Mesothelial cell of epicardium (in vitro differentiated cells): ENCODE results near the gene PEX7. TPM values are rescaled to one million over a fixed set of nuclear protein-coding genes. Genes with fewer than 3 reads are reported as not detected.

Experiments
- DNase-seq, 2 experiments: peaks; one replicate each; pipeline ENCODE4 v3.0.0; 2021; ENCODE audit warnings: low spot score in 2 of 2; ENCODE audit not compliant: unreplicated experiment in 2 of 2
- H3K27ac Mint-ChIP-seq: 2 replicates; pipeline ENCODE4 v1.8.0; 2021; ENCODE audit warnings: mixed read lengths
- H3K27me3 Mint-ChIP-seq: 2 replicates; pipeline ENCODE4 v1.8.0; 2021; ENCODE audit warnings: low read depth, mixed read lengths
- H3K36me3 Mint-ChIP-seq: 2 replicates; pipeline ENCODE4 v1.8.0; 2021; ENCODE audit warnings: mixed read lengths
- H3K4me1 Mint-ChIP-seq: 2 replicates; pipeline ENCODE4 v1.8.0; 2021; ENCODE audit warnings: mixed read lengths
- H3K4me3 Mint-ChIP-seq: 2 replicates; pipeline ENCODE4 v1.8.0; 2021; ENCODE audit warnings: mild to moderate bottlenecking, moderate library complexity, mixed read lengths
- H3K9me3 Mint-ChIP-seq: 2 replicates; pipeline ENCODE4 v1.8.0; 2021; ENCODE audit warnings: mixed read lengths
- CTCF ChIP-seq: fragments of 200-600 bp; sonication (generic); IDR thresholded peaks from one replicate; pipeline ENCODE4 v1.5.0; 2021; ENCODE audit warnings: antibody characterized with exemption; ENCODE audit not compliant: unreplicated experiment
- total RNA-seq: library from RNA; stranded (reverse); gene quantifications from 3 replicates; pipeline ENCODE4 v1.2.1, GENCODE V29; 2021

PEX7 gene
- total RNA-seq, 1 donor from 2014 or later: 8.3 TPM

GRCh38 chr6:136783021-136783420 lies 39.4 kb upstream of the PEX7 start:
- no peak overlapping the region for H3K27ac Mint-ChIP-seq
- no peak for TF ChIP-seq CTCF
- peaks cover 32% of the 10 kb centered on the region for H3K4me1 Mint-ChIP-seq
- no peaks in the 10 kb centered on the region for H3K9me3 Mint-ChIP-seq
- no peaks in the 10 kb centered on the region for H3K36me3 Mint-ChIP-seq
- no peak for DNase-seq
- no peaks in the 10 kb centered on the region for H3K27me3 Mint-ChIP-seq
- no peak overlapping the region for H3K4me3 Mint-ChIP-seq

GRCh38 chr6:136783495-136784270 lies 38.7 kb upstream of the PEX7 start:
- H3K4me1 Mint-ChIP-seq: peaks cover 38% of the 10 kb centered on the region
- no peak for DNase-seq
- H3K36me3 Mint-ChIP-seq: peaks cover 5% of the 10 kb centered on the region
- H3K4me3 Mint-ChIP-seq: no peak overlapping the region
- H3K9me3 Mint-ChIP-seq: peaks cover 5% of the 10 kb centered on the region
- no peak for TF ChIP-seq CTCF
- no peak overlapping the region for H3K27ac Mint-ChIP-seq
- H3K27me3 Mint-ChIP-seq: peaks cover 4% of the 10 kb centered on the region

GRCh38 chr6:136784271-136784664 lies 38.1 kb upstream of the PEX7 start:
- TF ChIP-seq CTCF: no peak
- DNase-seq: no peak
- H3K9me3 Mint-ChIP-seq: peaks cover 6% of the 10 kb centered on the region
- H3K4me1 Mint-ChIP-seq: peaks cover 39% of the 10 kb centered on the region
- H3K4me3 Mint-ChIP-seq: no peak overlapping the region
- H3K27ac Mint-ChIP-seq: no peak overlapping the region
- peaks cover 6% of the 10 kb centered on the region for H3K36me3 Mint-ChIP-seq
- peaks cover 4% of the 10 kb centered on the region for H3K27me3 Mint-ChIP-seq

- H3K27me3 Mint-ChIP-seq: peaks cover 4% of the 10 kb centered on the region
- H3K4me3 Mint-ChIP-seq: no peak overlapping the region
- peaks cover 6% of the 10 kb centered on the region for H3K9me3 Mint-ChIP-seq
Observed at GRCh38 chr6:136784910-136785746, 37.3 kb upstream of the PEX7 start.

GRCh38 chr6:136786658-136787057 lies 35.7 kb upstream of the PEX7 start:
- H3K4me1 Mint-ChIP-seq: peaks cover 41% of the 10 kb centered on the region
- TF ChIP-seq CTCF: no peak
- peaks cover 6% of the 10 kb centered on the region for H3K36me3 Mint-ChIP-seq
- DNase-seq: no peak
- H3K27ac Mint-ChIP-seq: no peak overlapping the region
- H3K9me3 Mint-ChIP-seq: peaks cover 6% of the 10 kb centered on the region
- H3K27me3 Mint-ChIP-seq: peaks cover 7% of the 10 kb centered on the region
- no peak overlapping the region for H3K4me3 Mint-ChIP-seq

More at GRCh38 chr6:136784910-136785746, 37.3 kb upstream of the PEX7 start:
- Mint-ChIP-seq H3K36me3 (peaks cover 6% of the 10 kb centered on the region), H3K4me1 (peaks cover 39% of the 10 kb centered on the region), H3K27ac (no peak overlapping the region)
- no peak for TF ChIP-seq CTCF
- DNase-seq: no peak
